ENCODE data around the gene AKR1C8. TPM values are rescaled to one million over a fixed set of nuclear protein-coding genes. Genes with fewer than 3 reads are reported as not detected.

Gene AKR1C8
- total and polyA plus RNA-seq, 2 of the 13 experiments (the other 11 are each of a cell fraction or from before 2014, with no cell fraction given) = 0.12 TPM; not detected in 1

GRCh38 chr10:5194431-5194830 is 9.5 kb upstream of the AKR1C8 start (continued):
- no peak for TF ChIP-seq FOSL2 (CRISPR knock-in tag; IDR thresholded peaks at IDR 0.05)
- no peak for TF ChIP-seq HMG20B (CRISPR knock-in tag; conservative IDR thresholded peaks at IDR 0.05)
- TF ChIP-seq YY1 (IDR thresholded peaks at IDR 0.05; ENCODE audit: insufficient read depth, insufficient replicate concordance, low read depth, low read length) = no peak
- no peak for TF ChIP-seq RFX3 (CRISPR knock-in tag; IDR thresholded peaks at IDR 0.05)
- no peak for TF ChIP-seq ZNF138 (CRISPR knock-in tag; IDR thresholded peaks at IDR 0.05; ENCODE audit: low read depth)
- TF ChIP-seq STAT6 (CRISPR knock-in tag; IDR thresholded peaks at IDR 0.05; ENCODE audit: borderline replicate concordance) = no peak
- TF ChIP-seq FOXP1 (IDR thresholded peaks at IDR 0.05) = no peak
- peak; percentile 50 for TF ChIP-seq FOXP1 (CRISPR knock-in tag; IDR thresholded peaks at IDR 0.05)
- no peak for TF ChIP-seq ZNF558 (CRISPR knock-in tag; IDR thresholded peaks at IDR 0.05; ENCODE audit: borderline replicate concordance)
- peak; percentile 54 for TF ChIP-seq ARID5B (CRISPR knock-in tag; IDR thresholded peaks at IDR 0.05)
- TF ChIP-seq SMYD3 (CRISPR knock-in tag; IDR thresholded peaks at IDR 0.05) = no peak
- TF ChIP-seq ISX (CRISPR knock-in tag; conservative IDR thresholded peaks at IDR 0.05) = no peak
- TF ChIP-seq ZNF83 (CRISPR knock-in tag; IDR thresholded peaks at IDR 0.05; ENCODE audit: borderline replicate concordance) = no peak
- TF ChIP-seq, protein P1, sequence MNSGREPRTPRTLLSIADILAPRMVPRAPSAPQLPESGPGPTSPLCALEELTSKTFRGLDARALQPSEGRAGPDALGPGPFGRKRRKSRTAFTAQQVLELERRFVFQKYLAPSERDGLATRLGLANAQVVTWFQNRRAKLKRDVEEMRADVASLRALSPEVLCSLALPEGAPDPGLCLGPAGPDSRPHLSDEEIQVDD (CRISPR knock-in tag; IDR thresholded peaks at IDR 0.05; ENCODE audit: borderline replicate concordance) = no peak
- no peak for TF ChIP-seq CCAR2 (optimal IDR thresholded peaks at IDR 0.05; ENCODE audit: low read depth, low read length)
- no peak for TF ChIP-seq CTCF (CRISPR knock-in tag; IDR thresholded peaks at IDR 0.05)
- no peak for TF ChIP-seq HOXD1 (CRISPR knock-in tag; IDR thresholded peaks at IDR 0.05)
- TF ChIP-seq, protein P2, sequence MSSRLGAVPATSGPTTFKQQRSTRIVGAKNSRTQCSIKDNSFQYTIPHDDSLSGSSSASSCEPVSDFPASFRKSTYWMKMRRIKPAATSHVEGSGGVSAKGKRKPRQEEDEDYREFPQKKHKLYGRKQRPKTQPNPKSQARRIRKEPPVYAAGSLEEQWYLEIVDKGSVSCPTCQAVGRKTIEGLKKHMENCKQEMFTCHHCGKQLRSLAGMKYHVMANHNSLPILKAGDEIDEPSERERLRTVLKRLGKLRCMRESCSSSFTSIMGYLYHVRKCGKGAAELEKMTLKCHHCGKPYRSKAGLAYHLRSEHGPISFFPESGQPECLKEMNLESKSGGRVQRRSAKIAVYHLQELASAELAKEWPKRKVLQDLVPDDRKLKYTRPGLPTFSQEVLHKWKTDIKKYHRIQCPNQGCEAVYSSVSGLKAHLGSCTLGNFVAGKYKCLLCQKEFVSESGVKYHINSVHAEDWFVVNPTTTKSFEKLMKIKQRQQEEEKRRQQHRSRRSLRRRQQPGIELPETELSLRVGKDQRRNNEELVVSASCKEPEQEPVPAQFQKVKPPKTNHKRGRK (CRISPR knock-in tag; IDR thresholded peaks at IDR 0.05) = no peak
- TF ChIP-seq RARA (CRISPR knock-in tag; IDR thresholded peaks at IDR 0.05) = 0 out of 2 replicates have a peak, but pooled peaks have one; percentile 32
- TF ChIP-seq SOX5 (CRISPR knock-in tag; IDR thresholded peaks at IDR 0.05; ENCODE audit: borderline replicate concordance) = peak; percentile 73; the same call in 1 of the 2 replicates
- no peak for TF ChIP-seq ZNF768 (CRISPR knock-in tag; IDR thresholded peaks at IDR 0.05)

Measured in HepG2 (cell line).